Vagina (tissue), 2 donors: ENCODE results near the gene SLC35G6. TPM values are rescaled to one million over a fixed set of nuclear protein-coding genes. Genes with fewer than 3 reads are reported as not detected.

Experiments used
- DNase-seq, 2 donors: peaks; one replicate each; pipeline ENCODE4 v3.0.0-alpha.2; 2017; ENCODE audit errors: extremely low spot score in 2 of 2
- H3K27ac ChIP-seq: fragments of 200-600 bp; sonication (generic); one replicate; pipeline ENCODE4 v1.5.1; 2019
- H3K27me3 ChIP-seq: fragments of 200-600 bp; sonication (generic); one replicate; pipeline ENCODE4 v1.5.1; 2019
- H3K36me3 ChIP-seq, 2 donors: fragments of 200-600 bp; sonication (generic); one replicate each; pipeline ENCODE4 v1.5.1; 2017 to 2019
- H3K4me1 ChIP-seq: fragments of 200-600 bp; sonication (generic); one replicate; pipeline ENCODE4 v1.5.1; 2019
- H3K4me3 ChIP-seq, 2 donors: fragments of 200-600 bp; sonication (generic); 1 replicate in 1 of 2; 2 replicates in 1 of 2; pipeline ENCODE4 v1.5.1; 2016 to 2019
- H3K9me3 ChIP-seq: fragments of 200-600 bp; sonication (generic); one replicate; pipeline ENCODE4 v1.5.1; 2019
- CTCF ChIP-seq, 3 experiments: fragments of 450-650 bp in 2 of 3; fragments of 200-600 bp in 1 of 3; sonication (generic) in 1 of 3; IDR thresholded peaks; one replicate each; pipeline ENCODE4 v1.5.1; 2017 to 2019; ENCODE audit warnings: antibody characterized with exemption in 3 of 3, mild to moderate bottlenecking in 2 of 3, moderate library complexity in 2 of 3
- POLR2A ChIP-seq, 2 donors: fragments of 450-650 bp; IDR thresholded peaks; one replicate each; pipeline ENCODE4 v1.6.1; 2017; ENCODE audit warnings: antibody characterized with exemption in 2 of 2, mild to moderate bottlenecking in 2 of 2, moderate library complexity in 2 of 2
- POLR2AphosphoS5 ChIP-seq, 2 donors: sonication (generic); formaldehyde crosslinking; IDR thresholded peaks; one replicate each; pipeline ENCODE4 v1.9.0; 2017; ENCODE audit warnings: antibody characterized with exemption in 2 of 2, mild to moderate bottlenecking in 2 of 2, low read depth in 1 of 2; ENCODE audit not compliant: insufficient read depth in 1 of 2
- intact Hi-C: fragments of 100-400 bp; cut with DNase I; formaldehyde crosslinking; loops from one replicate; pipeline ENCODE4 v1.15.1; 2023
- total RNA-seq: library from RNA; depleted of rRNA; stranded (reverse); fragments of >200 nt; gene quantifications from one replicate; pipeline ENCODE4 v1.2.3, GENCODE V29; 2016

Gene SLC35G6
- total RNA-seq, 1 donor from 2014 or later, result not detected

DNA sequence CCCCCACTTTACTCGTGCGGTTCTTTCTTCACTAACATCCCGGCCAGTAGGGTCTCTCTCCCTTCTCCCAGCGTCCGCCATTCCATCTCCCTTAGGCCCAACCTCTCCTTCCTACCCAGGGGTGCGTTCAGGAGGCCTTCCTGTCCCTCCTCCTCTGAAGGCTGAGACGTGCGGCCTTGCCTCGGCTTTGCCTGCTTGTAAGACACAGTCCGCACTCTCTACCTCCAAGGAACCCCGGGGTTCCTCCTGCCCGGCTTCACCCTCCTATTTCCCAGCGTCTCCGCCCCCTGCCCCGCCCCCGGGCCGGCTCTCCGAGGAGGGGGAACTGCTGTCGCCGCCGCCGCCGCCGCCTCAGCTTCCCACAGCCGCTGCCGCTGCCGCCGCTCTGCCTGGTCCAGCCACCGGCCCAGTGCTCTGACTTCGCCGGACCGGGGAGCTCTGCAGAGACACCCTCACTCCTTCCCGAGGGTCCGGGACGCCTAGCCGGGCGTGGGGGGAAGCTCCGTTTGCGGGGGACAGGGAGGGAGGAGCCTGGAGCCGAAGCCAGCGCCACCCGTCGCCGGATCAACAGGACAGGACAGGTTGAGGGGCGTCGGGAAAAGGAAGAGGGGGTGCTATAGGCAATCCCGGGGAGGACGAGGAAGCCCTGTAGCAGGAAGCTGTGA is 43.2 kb upstream of the SLC35G6 start:
- no peak for TF ChIP-seq POLR2A (IDR thresholded peaks at IDR 0.05)
- TF ChIP-seq POLR2AphosphoS5 (IDR thresholded peaks at IDR 0.05; ENCODE audit: insufficient read depth in 1 of 2, low read depth in 1 of 2), result peak in 1 of 2 donors; percentile 69
- no peaks in the 10 kb centered on the region for H3K36me3 ChIP-seq
- intact Hi-C loops, result loop anchor here (2.0 to 5.0 kb wide), 3 partner anchors 47 to 119 kb away; partner anchors contain the start of genes KCTD11, POLR2A and TNFSF13
- no peaks in the 10 kb centered on the region for H3K27me3 ChIP-seq
- H3K9me3 ChIP-seq, result no peaks in the 10 kb centered on the region
- H3K4me1 ChIP-seq, result peaks cover 56% of the 10 kb centered on the region
- no peak for DNase-seq
- H3K27ac ChIP-seq, result peak overlapping the region; percentile 81
- H3K4me3 ChIP-seq, result peak overlapping the region; percentile 34 to 49

DNA sequence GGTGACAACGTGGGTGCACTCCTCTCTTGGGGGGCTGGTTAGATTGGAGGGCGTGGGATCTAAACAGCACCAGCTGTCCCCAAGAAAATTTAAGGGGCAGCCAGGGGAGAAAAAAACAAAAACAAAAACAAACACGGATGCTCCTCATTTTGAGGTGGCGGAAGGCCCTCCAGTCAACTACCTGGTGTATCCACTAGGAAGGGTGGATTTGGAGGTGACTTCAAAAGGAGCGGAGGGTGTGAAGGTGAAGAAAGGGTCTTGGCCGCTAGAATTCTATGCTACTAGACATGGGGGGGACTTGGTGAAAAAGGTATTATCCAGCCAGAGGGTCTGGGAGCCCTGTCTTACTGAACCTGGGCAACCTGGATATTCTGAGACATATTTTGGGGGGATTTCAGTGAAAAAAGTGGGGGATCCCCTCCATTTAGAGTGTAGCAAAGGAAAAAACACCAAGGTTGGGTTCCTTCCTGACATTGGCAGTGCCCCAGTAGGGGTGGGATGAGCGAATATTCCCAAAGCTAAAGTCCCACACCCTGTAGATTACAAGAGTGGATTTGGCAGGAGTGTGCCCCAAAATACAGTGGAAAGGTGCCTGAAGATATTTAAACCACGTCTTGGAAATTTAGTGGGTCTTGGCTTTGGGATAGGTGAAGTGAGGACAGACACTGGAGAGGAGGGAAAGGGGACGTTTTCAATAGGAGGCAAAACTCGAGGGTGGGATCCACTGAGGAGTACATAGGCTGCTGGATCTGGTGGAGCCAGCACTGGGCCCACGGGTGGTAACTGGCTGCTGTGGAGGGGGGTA is 42.4 kb upstream of the SLC35G6 start:
- no peaks in the 10 kb centered on the region for H3K9me3 ChIP-seq
- peak overlapping the region; percentile 46 to 49 for H3K4me3 ChIP-seq
- intact Hi-C loops, result loop anchor here (2.0 to 5.0 kb wide), 3 partner anchors 46 to 118 kb away; partner anchors contain the start of genes KCTD11, POLR2A and TNFSF13
- peak overlapping the region; percentile 81 for H3K27ac ChIP-seq
- H3K36me3 ChIP-seq, result no peaks in the 10 kb centered on the region
- TF ChIP-seq POLR2A (IDR thresholded peaks at IDR 0.05) (no peak), POLR2AphosphoS5 (IDR thresholded peaks at IDR 0.05; ENCODE audit: insufficient read depth in 1 of 2, low read depth in 1 of 2) (no peak), CTCF (IDR thresholded peaks at IDR 0.05) (no peak)
- peaks cover 56% of the 10 kb centered on the region for H3K4me1 ChIP-seq
- no peak for DNase-seq
- H3K27me3 ChIP-seq, result no peaks in the 10 kb centered on the region

- Histone ChIP-seq H3K36me3 (no peaks in the 10 kb centered on the region), H3K27me3 (no peaks in the 10 kb centered on the region), H3K27ac (peak within 1 kb of the TSS; percentile 81), H3K4me1 (peaks cover 62% of the 10 kb centered on the region), H3K4me3 (peak within 1 kb of the TSS; percentile 46 to 49), H3K9me3 (no peaks in the 10 kb centered on the region)
- DNase-seq, result no peak
- intact Hi-C loops, result loop anchor here (2.0 to 5.0 kb wide), 3 partner anchors 45 to 118 kb away; partner anchors contain the start of genes KCTD11, POLR2A and TNFSF13
- TF ChIP-seq CTCF (IDR thresholded peaks at IDR 0.05) (no peak), POLR2AphosphoS5 (IDR thresholded peaks at IDR 0.05; ENCODE audit: insufficient read depth in 1 of 2, low read depth in 1 of 2) (no peak), POLR2A (IDR thresholded peaks at IDR 0.05) (no peak)
These were observed 41.7 kb upstream of the SLC35G6 start, which contains the start of gene FGF11 for GRCh38 chr17:7439462-7440112. Gene FGF11, plus strand, starts transcription at chr17:7439512. Its CDS starts 109 bp downstream, at chr17:7439621.

DNA sequence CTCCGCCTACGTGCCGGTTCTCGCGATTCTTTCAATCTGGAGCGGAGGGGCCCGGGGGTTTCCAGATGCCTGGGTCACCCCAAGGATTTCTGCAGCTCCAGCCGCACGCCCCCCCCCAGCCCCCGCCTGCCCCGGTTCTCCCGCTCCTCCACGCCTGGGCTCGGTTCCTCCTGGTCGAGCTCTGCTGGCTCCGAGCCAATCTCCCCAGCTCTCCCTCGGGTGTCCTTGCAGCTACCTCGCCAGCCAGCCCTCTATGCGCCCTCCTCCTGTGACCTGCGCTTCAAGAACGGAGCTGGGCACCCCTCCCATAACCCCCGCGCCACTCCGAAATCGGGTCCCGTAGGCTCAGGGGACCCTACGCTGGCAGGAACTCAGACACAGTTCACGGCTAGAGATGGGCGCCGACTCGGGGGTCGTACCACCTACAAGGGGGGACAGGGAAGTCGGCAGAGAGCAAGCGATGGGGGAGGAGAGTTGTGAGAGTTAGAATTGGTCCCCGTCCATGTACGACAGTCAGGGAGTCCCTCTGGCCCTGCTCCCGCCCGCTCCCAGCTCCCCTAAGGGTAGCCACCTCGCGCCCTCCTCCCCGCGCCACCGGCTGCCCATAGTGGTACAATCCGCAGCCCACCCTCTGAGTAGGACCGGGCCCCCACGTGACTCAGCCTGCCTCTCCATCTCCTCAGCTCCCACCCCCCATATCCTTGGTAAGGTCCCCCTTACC is 41.0 kb upstream of the SLC35G6 start:
- intact Hi-C loops, result no loop called here
- TF ChIP-seq POLR2A (IDR thresholded peaks at IDR 0.05) (no peak), CTCF (IDR thresholded peaks at IDR 0.05) (no peak), POLR2AphosphoS5 (IDR thresholded peaks at IDR 0.05; ENCODE audit: insufficient read depth in 1 of 2, low read depth in 1 of 2) (no peak)
- Histone ChIP-seq H3K27ac (peak overlapping the region; percentile 81), H3K4me1 (peaks cover 68% of the 10 kb centered on the region), H3K36me3 (no peaks in the 10 kb centered on the region), H3K9me3 (no peaks in the 10 kb centered on the region), H3K27me3 (no peaks in the 10 kb centered on the region), H3K4me3 (peak overlapping the region; percentile 46 to 49)
- DNase-seq, result no peak

DNA sequence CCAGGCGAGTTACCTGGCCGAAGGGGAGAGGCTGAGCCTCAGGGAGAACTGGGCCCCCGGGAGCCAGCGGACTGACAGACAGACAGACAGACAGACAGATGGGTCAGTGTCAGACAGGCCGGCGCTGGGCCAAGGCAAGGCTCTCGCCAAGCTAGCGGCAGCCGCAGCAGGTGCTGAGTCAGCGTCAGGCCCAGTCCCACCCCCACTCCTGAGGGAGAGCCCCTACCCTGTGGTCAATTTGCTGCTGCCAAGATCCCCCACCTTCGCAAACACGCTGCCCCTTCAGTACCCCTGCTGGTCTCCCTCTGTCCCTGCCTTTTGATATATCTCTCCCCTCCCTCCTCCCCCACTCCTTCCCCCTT is 40.4 kb upstream of the SLC35G6 start:
- intact Hi-C loops, result no loop called here
- peak overlapping the region; percentile 81 for H3K27ac ChIP-seq
- H3K36me3 ChIP-seq, result no peaks in the 10 kb centered on the region
- no peak for DNase-seq
- peak overlapping the region; percentile 46 to 49 for H3K4me3 ChIP-seq
- no peak for TF ChIP-seq CTCF (IDR thresholded peaks at IDR 0.05)
- TF ChIP-seq POLR2A (IDR thresholded peaks at IDR 0.05), result no peak
- no peak for TF ChIP-seq POLR2AphosphoS5 (IDR thresholded peaks at IDR 0.05; ENCODE audit: insufficient read depth in 1 of 2, low read depth in 1 of 2)
- no peaks in the 10 kb centered on the region for H3K27me3 ChIP-seq
- H3K9me3 ChIP-seq, result no peaks in the 10 kb centered on the region
- H3K4me1 ChIP-seq, result peaks cover 70% of the 10 kb centered on the region
